HepG2 (cell line): ENCODE measurements around the gene ZACN. TPM values are rescaled to one million over a fixed set of nuclear protein-coding genes. Genes with fewer than 3 reads are reported as not detected.

Experiments
- FOSL1 ChIP-seq: sonication (generic); formaldehyde crosslinking; IDR thresholded peaks from 2 replicates; pipeline ENCODE4 v1.9.0; 2021; ENCODE audit warnings: missing genetic modification reagents, borderline replicate concordance
- GLMP ChIP-seq: sonication (generic); formaldehyde crosslinking; IDR thresholded peaks from 2 replicates; pipeline ENCODE4 v1.9.0; 2021; ENCODE audit warnings: missing genetic modification reagents, mild to moderate bottlenecking, borderline replicate concordance
- HINFP ChIP-seq: sonication (generic); formaldehyde crosslinking; IDR thresholded peaks from 2 replicates; pipeline ENCODE4 v1.4.0; 2020; ENCODE audit warnings: low read depth, mild to moderate bottlenecking, missing genetic modification reagents
- IRF1 ChIP-seq: sonication (generic); formaldehyde crosslinking; IDR thresholded peaks from 2 replicates; pipeline ENCODE4 v1.4.0; 2020; ENCODE audit warnings: low read depth, mild to moderate bottlenecking, missing genetic modification reagents
- KDM4B ChIP-seq: sonication (generic); formaldehyde crosslinking; IDR thresholded peaks from 2 replicates; pipeline ENCODE4 v1.4.0; 2020; ENCODE audit warnings: missing genetic modification reagents
- MTA3 ChIP-seq: sonication (generic); formaldehyde crosslinking; IDR thresholded peaks from 2 replicates; pipeline ENCODE4 v1.4.0; 2020; ENCODE audit warnings: missing genetic modification reagents
- NR2F6 ChIP-seq, 2 experiments: IDR thresholded peaks; 2 replicates each; pipeline ENCODE4 v1.6.1; 2016; ENCODE audit warnings: antibody characterized with exemption in 1 of 2, mild to moderate bottlenecking in 1 of 2
- RBM39 ChIP-seq: fragments of 200-400 bp; formaldehyde crosslinking; IDR thresholded peaks from one replicate; pipeline ENCODE4 v1.6.1; 2018; ENCODE audit warnings: antibody characterized with exemption, mild to moderate bottlenecking, low read depth, low read length; ENCODE audit not compliant: poor library complexity, severe bottlenecking
- SP2 ChIP-seq: sonication (generic); formaldehyde crosslinking; IDR thresholded peaks from 2 replicates; pipeline ENCODE4 v1.5.1; 2020; ENCODE audit warnings: mild to moderate bottlenecking, missing genetic modification reagents
- ZMYM4 ChIP-seq: sonication (generic); formaldehyde crosslinking; IDR thresholded peaks from 2 replicates; pipeline ENCODE4 v1.8.1; 2023; ENCODE audit warnings: mild to moderate bottlenecking, missing genetic modification reagents
- ZNF605 ChIP-seq: sonication (generic); formaldehyde crosslinking; IDR thresholded peaks from 2 replicates; pipeline ENCODE4 v1.8.0; 2022; ENCODE audit warnings: mild to moderate bottlenecking, missing genetic modification reagents
- ZNF646 ChIP-seq: sonication (generic); formaldehyde crosslinking; IDR thresholded peaks from 2 replicates; pipeline ENCODE4 v1.9.0; 2021; ENCODE audit warnings: mild to moderate bottlenecking, missing genetic modification reagents
- polyA plus RNA-seq, 8 experiments: library from polyadenylated mRNA; depleted of rRNA in 3 of 8; stranded (reverse) in 7 of 8; unstranded in 1 of 8; fragments of >200 nt; fragmentation: Illumina TruSeq in 4 of 8; extraction: Trizol in 4 of 8; gene quantifications; 2 replicates each; pipeline versions ENCODE4 v1.2.1 to v1.2.3, GENCODE V29; 2011 to 2016; ENCODE audit warnings: low read depth in 4 of 8, missing spikeins in 1 of 8, mixed read lengths in 1 of 8; ENCODE audit not compliant: insufficient read depth in 1 of 8
- total RNA-seq, 5 experiments: library from RNA; depleted of rRNA; stranded (reverse); fragments of >200 nt; fragmentation: Illumina TruSeq; extraction: Trizol; gene quantifications; 2 replicates each; pipeline ENCODE4 v1.2.3, GENCODE V29; 2016; ENCODE audit warnings: low read depth in 1 of 5
- TF ChIP-seq, protein P1 (sequence below): sonication (generic); formaldehyde crosslinking; IDR thresholded peaks from 2 replicates; pipeline ENCODE4 v1.8.1; 2023; ENCODE audit warnings: missing genetic modification reagents, mild to moderate bottlenecking, borderline replicate concordance
- TF ChIP-seq, protein P2 (sequence below): sonication (generic); formaldehyde crosslinking; IDR thresholded peaks from 2 replicates; pipeline ENCODE4 v1.4.0; 2020; ENCODE audit warnings: mild to moderate bottlenecking, missing genetic modification reagents

The ZACN gene
- total and polyA plus RNA-seq, 2 of the 13 experiments (the other 11 are each of a cell fraction or from before 2014, with no cell fraction given), result 0.11 to 0.15 TPM

- TF ChIP-seq GLMP (CRISPR knock-in tag) (no peak), SP2 (peak; percentile 84), HINFP (CRISPR knock-in tag) (peak; percentile 50; the same call in 1 of the 2 replicates), FOSL1 (CRISPR knock-in tag) (no peak), MTA3 (CRISPR knock-in tag) (no peak), ZNF605 (CRISPR knock-in tag) (peak; percentile 86), RBM39 (peak; percentile 85), ZNF646 (CRISPR knock-in tag) (no peak), ZMYM4 (CRISPR knock-in tag) (no peak), KDM4B (CRISPR knock-in tag) (no peak), IRF1 (no peak), NR2F6 (IDR thresholded peaks at IDR 0.05) (no peak), NR2F6 (CRISPR knock-in tag; IDR thresholded peaks at IDR 0.05) (no peak)
- TF ChIP-seq, protein P1, sequence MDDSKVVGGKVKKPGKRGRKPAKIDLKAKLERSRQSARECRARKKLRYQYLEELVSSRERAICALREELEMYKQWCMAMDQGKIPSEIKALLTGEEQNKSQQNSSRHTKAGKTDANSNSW, result peak; percentile 85; the same call in 1 of the 2 replicates
- TF ChIP-seq, protein P2, sequence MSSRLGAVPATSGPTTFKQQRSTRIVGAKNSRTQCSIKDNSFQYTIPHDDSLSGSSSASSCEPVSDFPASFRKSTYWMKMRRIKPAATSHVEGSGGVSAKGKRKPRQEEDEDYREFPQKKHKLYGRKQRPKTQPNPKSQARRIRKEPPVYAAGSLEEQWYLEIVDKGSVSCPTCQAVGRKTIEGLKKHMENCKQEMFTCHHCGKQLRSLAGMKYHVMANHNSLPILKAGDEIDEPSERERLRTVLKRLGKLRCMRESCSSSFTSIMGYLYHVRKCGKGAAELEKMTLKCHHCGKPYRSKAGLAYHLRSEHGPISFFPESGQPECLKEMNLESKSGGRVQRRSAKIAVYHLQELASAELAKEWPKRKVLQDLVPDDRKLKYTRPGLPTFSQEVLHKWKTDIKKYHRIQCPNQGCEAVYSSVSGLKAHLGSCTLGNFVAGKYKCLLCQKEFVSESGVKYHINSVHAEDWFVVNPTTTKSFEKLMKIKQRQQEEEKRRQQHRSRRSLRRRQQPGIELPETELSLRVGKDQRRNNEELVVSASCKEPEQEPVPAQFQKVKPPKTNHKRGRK (CRISPR knock-in tag), result no peak
These were observed 24.5 kb downstream of the ZACN start, which contains the start of gene EXOC7 (continued) for GRCh38 chr17:76103274-76104139.
